Measurements from ENCODE around the gene GRK5.

GRCh38 chr10:119346095-119346832, 138.9 kb downstream of the GRK5 start:
- TF ChIP-seq CTCF (IDR thresholded peaks at IDR 0.05 in 4 of 5, conservative IDR thresholded peaks at IDR 0.05 in 1 of 5) (no peak), POLR2A (IDR thresholded peaks at IDR 0.05) (no peak)
